HG02623 (cell line): Measurements from ENCODE around the gene PARD3B.

Source experiments
- ATAC-seq: cut with Tn5 transposase; IDR thresholded peaks from one replicate; pipeline ENCODE4 v1.9.1; 2021; ENCODE audit warnings: moderate library complexity; ENCODE audit not compliant: unreplicated experiment

PARD3B gene

GRCh38 chr2:204693262-204693661, 148.0 kb downstream of the PARD3B start:
- no peak for ATAC-seq

GRCh38 chr2:204695506-204695905, 150.2 kb downstream of the PARD3B start:
- ATAC-seq = no peak

DNA sequence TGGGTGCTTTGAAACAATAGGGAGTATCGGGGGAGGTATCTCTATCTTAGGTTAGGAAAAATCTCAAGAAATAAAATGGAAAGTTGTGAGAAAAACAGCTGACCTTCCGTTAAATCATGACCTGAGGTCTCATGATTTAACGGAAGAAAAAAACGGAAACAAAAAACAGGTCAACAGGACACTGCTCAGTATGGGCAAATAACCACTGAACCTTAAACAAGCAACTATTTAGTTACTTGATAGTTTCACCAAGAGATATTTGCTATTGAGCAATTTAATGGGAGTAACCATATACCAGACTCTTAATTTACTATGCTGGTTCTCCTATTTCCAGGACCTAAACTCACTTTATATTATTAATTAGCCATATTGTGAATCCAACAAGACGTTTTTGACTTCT, 150.8 kb downstream of the PARD3B start:
- ATAC-seq = no peak

DNA sequence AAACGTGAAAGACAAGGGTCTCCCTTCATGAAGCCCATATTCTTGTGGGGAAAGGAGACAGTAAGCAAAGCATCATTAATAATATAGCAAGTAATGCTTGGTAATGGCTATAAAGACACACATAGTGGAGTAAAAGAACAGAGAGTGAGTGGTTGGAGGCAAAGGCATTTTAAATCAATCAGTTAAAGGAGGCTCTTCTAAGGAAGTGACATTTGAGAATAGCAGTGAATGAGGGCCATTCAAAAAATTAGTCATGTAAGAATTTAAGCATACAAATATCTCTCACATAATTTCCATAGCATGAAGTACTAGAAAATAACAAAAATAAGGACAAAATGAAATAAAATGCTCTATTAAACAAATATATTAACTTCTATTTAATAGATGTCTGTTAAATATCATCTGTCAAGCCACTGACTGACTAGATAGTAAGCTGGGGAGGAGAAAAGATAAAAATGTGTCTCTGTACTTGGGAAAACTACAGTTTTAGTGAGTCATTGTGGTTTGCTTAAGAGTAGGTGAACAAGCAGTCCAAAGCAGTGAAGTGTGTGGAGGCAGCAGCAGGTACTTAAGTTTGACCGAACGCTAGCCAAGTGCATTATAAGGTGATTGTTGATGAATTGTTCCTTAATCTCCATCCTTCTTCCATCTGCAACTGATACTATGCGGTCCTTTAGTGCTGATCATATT, 160.1 kb downstream of the PARD3B start:
- ATAC-seq = no peak

- ATAC-seq = no peak
Measured at GRCh38 chr2:204706939-204707338, 161.7 kb downstream of the PARD3B start.

GRCh38 chr2:204713211-204713610, 167.9 kb downstream of the PARD3B start:
- ATAC-seq = no peak

GRCh38 chr2:204715361-204715760, 170.1 kb downstream of the PARD3B start:
- ATAC-seq = no peak

DNA sequence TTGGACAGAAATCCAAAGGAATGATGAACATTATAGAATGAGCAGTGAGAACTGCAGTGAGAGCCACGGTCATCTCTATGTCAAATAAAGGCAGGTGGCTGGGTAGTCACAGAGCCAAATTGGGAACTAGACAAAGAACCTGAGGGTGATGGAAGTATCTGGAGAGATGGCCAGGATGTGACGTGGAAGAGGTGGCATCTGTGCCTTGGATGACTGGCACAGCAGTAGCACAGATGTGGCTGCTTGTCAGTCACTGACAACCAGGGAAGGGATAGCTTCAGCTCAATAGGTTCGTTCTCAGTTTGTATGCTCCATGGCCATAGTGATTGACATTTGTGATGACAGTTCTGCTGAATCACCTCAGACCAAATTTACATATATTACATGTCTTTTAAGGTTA, 172.3 kb downstream of the PARD3B start:
- ATAC-seq = no peak

GRCh38 chr2:204718607-204719006, 173.3 kb downstream of the PARD3B start:
- no peak for ATAC-seq

GRCh38 chr2:204720874-204721273, 175.6 kb downstream of the PARD3B start:
- no peak for ATAC-seq

GRCh38 chr2:204722207-204722606, 176.9 kb downstream of the PARD3B start:
- no peak for ATAC-seq

GRCh38 chr2:204722691-204723090, 177.4 kb downstream of the PARD3B start:
- no peak for ATAC-seq

- no peak for ATAC-seq
Measured at GRCh38 chr2:204725693-204726360, 180.6 kb downstream of the PARD3B start.

DNA sequence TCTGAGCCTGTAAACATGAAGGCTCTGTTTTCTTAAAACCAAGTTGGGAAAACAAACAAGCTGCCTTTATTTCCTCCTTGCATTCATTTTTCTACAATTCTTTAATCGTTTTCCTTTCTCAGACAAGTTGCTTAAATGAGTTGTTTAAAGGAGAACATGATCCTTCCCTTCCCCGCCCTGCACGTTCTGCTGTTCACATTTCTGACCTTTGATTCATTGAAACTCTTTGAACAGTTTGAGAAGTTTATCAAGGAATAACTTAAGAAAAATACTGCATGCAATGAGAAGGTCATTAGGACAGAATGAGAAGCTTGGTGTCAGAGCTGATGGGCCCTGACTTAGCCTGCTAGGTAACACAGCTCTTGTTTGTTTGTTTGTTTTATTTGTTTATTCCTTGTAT, 181.6 kb downstream of the PARD3B start:
- ATAC-seq = no peak

DNA sequence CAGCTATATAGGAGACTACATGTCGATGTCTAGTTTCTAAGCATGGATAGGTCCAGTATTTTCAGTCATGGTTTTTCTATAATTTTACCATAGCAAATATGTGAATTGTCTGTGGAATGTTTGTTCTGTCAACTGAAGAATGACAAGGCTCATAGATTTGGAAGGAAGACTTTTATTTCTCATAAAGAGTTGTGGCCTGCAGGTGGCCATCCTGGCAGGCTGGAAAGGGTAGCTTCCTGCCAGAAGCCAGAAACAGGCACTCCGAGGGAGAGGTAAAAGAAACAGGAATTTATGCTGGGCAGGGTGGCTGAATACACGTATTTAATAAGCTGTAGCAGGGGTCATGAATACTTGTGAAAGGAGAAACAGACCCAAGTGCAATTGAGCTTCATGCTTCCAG, 182.1 kb downstream of the PARD3B start:
- no peak for ATAC-seq

DNA sequence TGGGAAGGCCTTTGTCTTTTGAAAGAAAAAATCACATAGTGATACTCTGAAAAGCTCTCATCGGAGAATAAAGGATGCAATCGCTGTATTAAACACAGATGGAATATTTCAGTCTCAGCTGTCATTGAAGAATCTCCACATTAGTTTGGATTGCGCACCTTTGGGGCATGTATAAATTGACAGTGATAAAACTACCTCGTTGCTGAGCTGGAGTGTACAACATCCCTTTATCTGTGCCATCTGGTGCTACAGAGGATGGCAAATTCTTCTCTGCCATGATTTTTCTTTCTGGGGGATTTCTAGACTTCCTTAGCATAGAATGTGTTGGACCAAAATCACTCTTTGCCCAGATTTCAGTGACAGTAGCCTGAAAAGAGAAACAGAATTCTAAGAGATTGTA, 185.3 kb downstream of the PARD3B start:
- ATAC-seq = no peak

DNA sequence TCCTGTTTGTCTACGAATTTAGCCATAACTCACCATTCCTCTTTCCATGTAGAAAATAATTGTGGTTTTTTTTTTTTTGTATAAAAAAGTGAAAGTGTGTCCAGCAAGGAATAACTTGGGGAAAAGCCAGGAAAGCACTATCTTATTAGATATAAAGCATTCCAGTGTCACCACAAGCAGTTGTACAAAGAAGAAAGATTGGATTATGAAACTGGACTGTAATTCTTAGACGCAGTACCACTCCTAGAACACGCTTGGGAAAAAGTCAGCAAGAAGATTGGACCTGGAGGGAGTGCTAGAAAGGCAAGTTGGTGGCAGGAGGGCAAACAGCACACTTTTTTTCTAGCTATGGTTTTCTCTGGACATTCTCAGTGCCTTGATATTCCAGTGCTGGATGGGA, 186.7 kb downstream of the PARD3B start:
- no peak for ATAC-seq

- ATAC-seq = no peak
Measured at GRCh38 chr2:204737296-204737695, 192.0 kb downstream of the PARD3B start.

DNA sequence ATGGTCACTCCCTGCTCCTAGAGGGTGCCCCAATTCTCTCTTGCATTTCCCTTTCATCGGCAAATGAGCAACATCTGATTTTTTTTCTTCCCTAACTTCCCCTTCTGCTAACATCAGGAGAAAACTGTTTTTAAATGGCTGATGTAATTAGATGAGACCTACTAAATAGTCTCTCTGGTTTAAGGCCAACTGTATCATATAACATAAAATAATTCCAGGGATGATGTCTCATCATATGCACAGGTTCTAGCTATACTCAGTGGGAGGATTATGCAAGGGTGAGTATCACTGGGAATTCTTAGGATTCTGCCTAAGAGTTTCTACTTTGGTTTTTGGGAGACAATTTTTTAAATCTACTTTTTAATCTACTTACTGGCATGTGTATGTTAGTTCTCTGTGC, 193.4 kb downstream of the PARD3B start:
- no peak for ATAC-seq

GRCh38 chr2:204743393-204743960, 198.2 kb downstream of the PARD3B start:
- ATAC-seq = no peak

DNA sequence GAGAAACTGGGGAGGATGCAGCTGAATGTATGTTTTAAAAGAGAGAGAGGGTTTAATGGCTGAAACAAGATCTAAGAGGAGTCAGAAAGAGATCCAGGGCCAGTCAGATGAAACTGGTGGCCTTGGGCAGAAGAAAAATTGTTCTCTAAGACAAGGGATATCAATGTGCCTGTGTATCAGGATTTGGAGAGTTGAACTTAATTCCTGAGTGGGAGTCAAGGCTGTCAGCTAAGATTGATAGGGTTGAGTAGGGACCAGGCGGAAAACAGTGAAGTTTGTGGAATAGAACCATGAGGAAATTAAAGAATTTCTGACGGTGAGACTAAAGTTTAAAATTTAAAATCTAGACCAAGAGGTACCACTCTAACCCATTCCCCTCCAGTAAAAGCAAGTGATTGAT, 199.2 kb downstream of the PARD3B start:
- ATAC-seq = no peak

DNA sequence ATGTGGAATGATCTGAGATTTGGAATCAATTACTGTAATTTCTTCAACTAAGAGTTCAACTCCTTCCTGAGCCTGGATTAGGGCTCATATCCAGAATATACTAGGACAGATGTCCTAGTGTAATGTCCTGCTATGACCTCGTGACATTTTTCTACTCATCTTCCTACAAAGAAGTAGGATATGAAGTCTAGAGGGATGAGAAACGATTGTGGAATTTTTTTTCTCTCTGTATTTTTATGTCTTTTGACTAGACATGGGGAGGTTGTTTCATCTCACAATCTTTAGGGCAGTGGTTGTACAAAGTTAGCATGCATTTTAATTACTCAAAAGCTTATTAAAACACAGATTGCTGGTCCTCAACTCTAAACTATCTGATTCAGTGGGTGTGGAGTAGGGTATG, 203.0 kb downstream of the PARD3B start:
- no peak for ATAC-seq
